ENCODE measurements around the gene NUDT16L1.
A peak's percentile ranks its signal among the peaks of the same experiment; 100 is the strongest.
"Not testable (repeated sequence)": the region's sequence is repeated elsewhere in the genome, so short reads cannot be mapped to it uniquely, and the experiment has no call there.

NUDT16L1 gene

GRCh38 chr16:4724661-4725270 is 31.4 kb downstream of the NUDT16L1 start:
- DNase-seq: no peak

GRCh38 chr16:4726616-4727015 is 33.3 kb downstream of the NUDT16L1 start:
- no peak for DNase-seq

- DNase-seq: no peak
Observed at GRCh38 chr16:4728676-4729075, 35.3 kb downstream of the NUDT16L1 start.

GRCh38 chr16:4729876-4730275 is 36.5 kb downstream of the NUDT16L1 start:
- no peak for DNase-seq

GRCh38 chr16:4733211-4733742 is 39.9 kb downstream of the NUDT16L1 start:
- DNase-seq: no peak

GRCh38 chr16:4733747-4734062 is 40.3 kb downstream of the NUDT16L1 start:
- peak; percentile 10 for DNase-seq

- DNase-seq: peak; percentile 73
Observed at GRCh38 chr16:4734063-4734729, 40.8 kb downstream of the NUDT16L1 start, which contains the start of the genes ANKS3 and DNAAF8. Gene ANKS3 (minus strand): TSS chr16:4734271. CDS start chr16:4730149, 4,122 bp downstream. Gene DNAAF8 (plus strand): TSS chr16:4734537. CDS start chr16:4736515, 1,978 bp downstream.

- peak; percentile 97 for DNase-seq
Observed at GRCh38 chr16:4734730-4735535, 41.6 kb downstream of the NUDT16L1 start.

GRCh38 chr16:4736546-4736945 is 43.2 kb downstream of the NUDT16L1 start:
- no peak for DNase-seq

- no peak for DNase-seq
Observed at GRCh38 chr16:4737545-4737944, 44.2 kb downstream of the NUDT16L1 start.

GRCh38 chr16:4738370-4738769 is 45.0 kb downstream of the NUDT16L1 start:
- DNase-seq: not testable (repeated sequence)

- no peak for DNase-seq
Observed at GRCh38 chr16:4743226-4743878, 50.0 kb downstream of the NUDT16L1 start.

GRCh38 chr16:4744555-4745273 is 51.4 kb downstream of the NUDT16L1 start:
- DNase-seq: no peak

- no peak for DNase-seq
Observed at GRCh38 chr16:4745274-4745569, 51.9 kb downstream of the NUDT16L1 start.

Measured in T-helper 9 cell (primary cell).